H54 (cell line): Measurements from ENCODE around the gene NANOG.
A peak's percentile ranks its signal among the peaks of the same experiment; 100 is the strongest.
"Not testable (repeated sequence)": the region's sequence is repeated elsewhere in the genome, so short reads cannot be mapped to it uniquely, and the experiment has no call there.

ENCODE experiments used
- DNase-seq: peaks from one replicate; pipeline ENCODE4 v3.0.0; 2011; ENCODE audit warnings: low spot score, mixed read lengths; ENCODE audit not compliant: insufficient read length
- FAIRE-seq: peaks from 3 replicates; lab custom pipeline; 2011; peaks lifted over from hg19 to GRCh38; lab: Jason Lieb, UNC
- POLR2A ChIP-seq: IDR thresholded peaks from 2 replicates; pipeline ENCODE4 v1.6.1; 2011; ENCODE audit warnings: low read depth, mild to moderate bottlenecking, low read length

NANOG gene

GRCh38 chr12:7784701-7785100 is 4.5 kb upstream of the NANOG start:
- TF ChIP-seq POLR2A = no peak
- FAIRE-seq = no peak

GRCh38 chr12:7787574-7788293 is 1.5 kb upstream of the NANOG start:
- no peak for TF ChIP-seq POLR2A
- FAIRE-seq = no peak
- DNase-seq = no peak

More at GRCh38 chr12:7784701-7785100, 4.5 kb upstream of the NANOG start:
- no peak for DNase-seq

- no peak for FAIRE-seq
These were observed 925 bp upstream of the NANOG start for GRCh38 chr12:7788294-7788660.

GRCh38 chr12:7793211-7793610 is 4.0 kb downstream of the NANOG start:
- no peak for DNase-seq
- FAIRE-seq = no peak
- no peak for TF ChIP-seq POLR2A

More at GRCh38 chr12:7788294-7788660, 925 bp upstream of the NANOG start:
- TF ChIP-seq POLR2A = no peak
- DNase-seq = no peak

GRCh38 chr12:7797269-7797668 is 8.1 kb downstream of the NANOG start:
- DNase-seq, FAIRE-seq: not testable (repeated sequence)

- DNase-seq (no peak), FAIRE-seq (no peak)
- no peak for TF ChIP-seq POLR2A
These were observed 8.6 kb downstream of the NANOG start for GRCh38 chr12:7797698-7798398.

GRCh38 chr12:7798750-7799308 is 9.6 kb downstream of the NANOG start:
- FAIRE-seq = not testable (repeated sequence)

GRCh38 chr12:7801460-7801859 is 12.3 kb downstream of the NANOG start:
- FAIRE-seq = no peak
- DNase-seq = no peak
- no peak for TF ChIP-seq POLR2A

More at GRCh38 chr12:7798750-7799308, 9.6 kb downstream of the NANOG start:
- not testable (repeated sequence) for DNase-seq

GRCh38 chr12:7806319-7806718 is 17.1 kb downstream of the NANOG start:
- not testable (repeated sequence) for FAIRE-seq, DNase-seq

GRCh38 chr12:7806863-7807487 is 17.8 kb downstream of the NANOG start:
- TF ChIP-seq POLR2A = no peak
- DNase-seq (peak; percentile 44), FAIRE-seq (peak; percentile 87)

- FAIRE-seq, DNase-seq: not testable (repeated sequence)
These were observed 36.6 kb downstream of the NANOG start for GRCh38 chr12:7825754-7826153.

GRCh38 chr12:7829737-7830136 is 40.5 kb downstream of the NANOG start:
- FAIRE-seq, DNase-seq: not testable (repeated sequence)

- DNase-seq (peak; percentile 61), FAIRE-seq (peak; percentile 72)
- TF ChIP-seq POLR2A = no peak
These were observed 43.0 kb downstream of the NANOG start for GRCh38 chr12:7832059-7832696.

- DNase-seq, FAIRE-seq: not testable (repeated sequence)
These were observed 44.0 kb downstream of the NANOG start for GRCh38 chr12:7833201-7833600.
